Measurements from ENCODE around the gene JUNB. TPM values are rescaled to one million over a fixed set of nuclear protein-coding genes. Genes with fewer than 3 reads are reported as not detected.
"Not testable (repeated sequence)": the region's sequence is repeated elsewhere in the genome, so short reads cannot be mapped to it uniquely, and the experiment has no call there.

JUNB gene
- total RNA-seq, 1 donor from 2014 or later: 16.3 TPM

GRCh38 chr19:12788042-12788681 lies 3.1 kb upstream of the JUNB start:
- DNase-seq (ENCODE audit: low spot score) (no peak), ATAC-seq (no peak)

DNA sequence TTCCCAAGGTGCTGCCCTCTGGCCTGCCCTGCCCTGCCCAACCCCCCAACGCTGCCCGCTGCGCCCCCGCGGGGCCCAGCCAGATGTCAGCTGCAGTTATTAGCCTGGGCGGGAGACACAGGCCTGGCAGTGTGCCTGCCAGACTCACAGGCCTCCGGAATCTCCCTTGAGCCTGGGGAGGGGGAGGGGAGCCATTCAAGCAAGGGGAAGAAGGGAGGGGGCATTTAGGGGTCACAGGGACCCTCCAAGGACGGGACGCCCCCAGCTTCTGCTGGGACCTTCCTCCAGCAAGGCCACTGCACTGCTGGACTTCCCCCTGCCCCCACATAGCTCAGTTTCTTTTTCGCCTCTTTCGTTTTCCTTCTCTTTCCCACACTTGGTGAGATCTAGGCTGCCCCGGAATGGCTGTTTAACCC lies 2.6 kb upstream of the JUNB start:
- peak; percentile 1 for ATAC-seq
- peak; percentile 85 for DNase-seq (ENCODE audit: low spot score)

GRCh38 chr19:12789098-12789903 lies 2.0 kb upstream of the JUNB start:
- no peak for DNase-seq (ENCODE audit: low spot score)
- ATAC-seq: peak; percentile 33

GRCh38 chr19:12789904-12790619 lies 1.2 kb upstream of the JUNB start:
- ATAC-seq (peak; percentile 50), DNase-seq (ENCODE audit: low spot score) (peak; percentile 97)

DNA sequence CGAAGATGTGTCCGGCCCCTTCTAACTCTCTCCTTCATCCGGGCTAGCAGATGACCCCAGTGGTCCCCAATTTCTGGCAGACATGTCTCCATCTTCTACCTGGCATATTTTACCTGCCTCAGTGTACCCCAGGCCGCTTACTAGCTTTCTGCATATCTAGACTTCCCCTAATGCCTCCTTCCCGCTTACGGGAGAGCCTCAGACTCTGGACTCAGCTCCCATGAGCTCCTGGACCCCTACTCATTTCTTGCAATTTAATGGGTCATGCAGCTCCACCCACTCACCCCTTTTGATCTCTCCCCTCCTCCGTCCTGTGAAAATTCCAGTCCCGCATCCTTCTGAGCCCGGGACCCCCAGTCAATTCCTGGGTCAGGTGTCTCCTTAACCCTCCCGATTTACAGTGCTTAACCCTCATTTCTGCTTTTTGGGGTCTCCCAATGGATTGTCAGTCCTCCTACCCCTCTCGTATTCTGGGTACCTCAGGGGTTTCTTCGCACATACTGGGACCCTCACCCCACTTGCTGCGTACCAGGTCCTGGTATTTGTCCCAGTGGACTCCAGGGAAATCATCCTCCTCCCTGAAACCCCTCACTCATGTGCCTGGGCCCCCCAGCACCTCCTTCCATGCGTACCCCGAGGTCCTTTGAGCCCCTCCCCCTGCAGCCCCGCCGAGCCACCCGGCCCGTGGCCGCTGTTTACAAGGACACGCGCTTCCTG lies 500 bp upstream of the JUNB start:
- no peak for ATAC-seq

GRCh38 chr19:12792051-12792852 lies 966 bp downstream of the JUNB start:
- peak; percentile 80 for DNase-seq (ENCODE audit: low spot score)
- peak; percentile 0 for ATAC-seq

More for the DNA sequence above, 500 bp upstream of the JUNB start:
- no peak for DNase-seq (ENCODE audit: low spot score)

DNA sequence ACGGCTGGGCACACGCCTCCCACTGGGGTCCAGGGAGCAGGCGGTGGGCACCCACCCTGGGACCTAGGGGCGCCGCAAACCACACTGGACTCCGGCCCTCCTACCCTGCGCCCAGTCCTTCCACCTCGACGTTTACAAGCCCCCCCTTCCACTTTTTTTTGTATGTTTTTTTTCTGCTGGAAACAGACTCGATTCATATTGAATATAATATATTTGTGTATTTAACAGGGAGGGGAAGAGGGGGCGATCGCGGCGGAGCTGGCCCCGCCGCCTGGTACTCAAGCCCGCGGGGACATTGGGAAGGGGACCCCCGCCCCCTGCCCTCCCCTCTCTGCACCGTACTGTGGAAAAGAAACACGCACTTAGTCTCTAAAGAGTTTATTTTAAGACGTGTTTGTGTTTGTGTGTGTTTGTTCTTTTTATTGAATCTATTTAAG lies 1.6 kb downstream of the JUNB start:
- ATAC-seq (no peak), DNase-seq (ENCODE audit: low spot score) (no peak)

GRCh38 chr19:12793290-12794195 lies 2.3 kb downstream of the JUNB start:
- DNase-seq (ENCODE audit: low spot score) (peak; percentile 98), ATAC-seq (peak; percentile 49)

GRCh38 chr19:12794196-12794941 lies 3.1 kb downstream of the JUNB start:
- DNase-seq (ENCODE audit: low spot score) (no peak), ATAC-seq (no peak)

DNA sequence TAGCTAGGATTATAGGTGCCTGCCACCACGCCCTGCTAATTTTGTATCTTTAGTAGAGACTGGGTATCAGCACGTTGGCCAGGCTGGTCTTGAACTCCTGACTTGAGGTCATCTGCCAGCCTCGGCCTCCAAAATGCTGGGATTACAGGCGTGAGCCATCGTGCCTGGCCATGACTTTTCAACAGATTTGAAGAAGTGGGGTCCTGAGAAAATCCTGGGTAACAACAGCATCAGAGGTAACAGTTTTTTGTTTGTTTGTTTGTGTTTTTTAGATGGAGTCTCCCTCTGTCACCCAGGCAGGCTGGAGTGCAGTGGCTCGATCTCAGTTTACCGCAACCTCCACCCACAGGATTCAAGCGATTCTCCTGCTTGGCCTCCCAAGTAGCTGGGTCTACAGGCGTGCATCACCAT lies 3.7 kb downstream of the JUNB start:
- ATAC-seq (no peak), DNase-seq (ENCODE audit: low spot score) (no peak)

- ATAC-seq (peak; percentile 45), DNase-seq (ENCODE audit: low spot score) (peak; percentile 76)
These were observed 5.1 kb downstream of the JUNB start for GRCh38 chr19:12796146-12797071.

DNA sequence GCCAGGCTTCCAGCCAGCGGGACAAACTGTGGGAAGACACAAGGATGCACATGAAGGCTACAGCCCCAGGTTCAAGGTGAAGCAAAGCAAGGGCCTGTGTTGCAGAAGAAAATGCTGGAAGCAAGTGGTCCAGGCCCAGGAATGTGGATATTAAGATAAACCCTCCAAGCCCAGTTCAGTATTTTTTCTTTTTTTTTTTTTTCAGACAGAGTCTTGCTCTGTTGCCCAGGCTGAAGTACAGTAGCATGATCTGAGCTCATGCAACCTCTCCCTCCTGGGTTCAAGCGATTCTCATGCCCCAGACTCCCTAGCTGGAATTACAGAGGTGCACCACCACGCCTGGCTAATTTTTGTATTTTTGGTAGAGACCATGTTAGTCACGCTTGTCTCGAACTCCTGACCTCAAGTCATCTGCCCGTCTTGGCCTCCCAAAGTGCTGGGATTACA lies 5.9 kb downstream of the JUNB start:
- ATAC-seq (no peak), DNase-seq (ENCODE audit: low spot score) (no peak)

DNA sequence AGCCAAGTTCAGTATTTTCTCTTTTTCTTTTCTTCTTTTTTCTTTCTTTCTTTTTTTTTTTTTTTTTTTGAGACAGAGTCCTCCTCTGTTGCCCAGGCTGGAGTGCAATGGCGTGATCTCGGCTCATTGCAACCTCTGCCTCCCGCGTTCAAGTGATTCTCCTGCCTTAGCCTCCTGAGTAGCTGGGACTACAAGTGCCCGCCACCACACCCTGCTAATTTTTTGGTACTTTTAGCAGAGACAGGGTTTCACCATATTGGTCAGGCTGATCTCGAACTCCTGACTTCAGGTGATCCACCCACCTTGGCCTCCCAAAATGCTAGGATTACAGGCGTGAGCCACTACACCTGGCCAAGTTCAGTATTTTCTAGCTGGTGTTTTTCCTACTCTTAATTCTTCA lies 6.3 kb downstream of the JUNB start:
- ATAC-seq: not testable (repeated sequence)

DNA sequence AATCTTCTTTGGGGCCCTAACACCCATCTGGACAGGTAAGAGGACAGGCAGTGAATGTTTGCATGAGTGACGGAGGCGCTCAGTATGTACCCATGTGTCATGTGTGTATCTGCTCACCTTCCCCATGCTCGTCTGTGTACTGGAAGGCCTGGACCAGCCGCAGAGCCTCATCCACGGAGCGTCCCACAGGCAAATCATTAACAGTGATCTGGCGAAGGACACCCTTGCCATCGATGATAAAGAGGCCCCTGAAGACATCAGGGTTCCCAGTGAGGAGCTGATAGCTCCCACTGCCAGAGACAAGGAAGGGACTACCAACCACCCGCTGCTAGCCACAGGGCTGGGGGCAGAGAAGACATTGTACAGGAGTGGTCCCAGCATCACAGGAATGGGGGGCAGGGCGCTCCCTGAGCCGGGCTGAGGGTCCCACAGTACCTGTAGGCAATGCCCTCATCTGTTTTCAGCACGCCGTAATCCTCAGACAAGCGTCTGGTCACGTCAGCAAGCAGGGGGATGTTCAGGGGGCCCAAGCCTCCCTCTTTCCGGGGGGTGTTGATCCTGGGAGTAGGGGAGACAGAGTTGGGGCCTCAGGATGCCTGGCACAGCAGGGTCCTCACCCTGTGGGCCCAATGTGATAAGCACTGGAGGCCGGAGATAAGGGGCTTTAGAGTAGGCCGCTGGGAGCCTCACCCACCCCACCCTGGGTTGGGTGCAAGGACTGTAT lies 8.6 kb downstream of the JUNB start:
- no peak for DNase-seq (ENCODE audit: low spot score)

More for the DNA sequence above, 6.3 kb downstream of the JUNB start:
- DNase-seq (ENCODE audit: low spot score): not testable (repeated sequence)

GRCh38 chr19:12800466-12800770 lies 9.1 kb downstream of the JUNB start:
- DNase-seq (ENCODE audit: low spot score): no peak
- ATAC-seq: no peak

More for the DNA sequence above, 8.6 kb downstream of the JUNB start:
- no peak for ATAC-seq

DNA sequence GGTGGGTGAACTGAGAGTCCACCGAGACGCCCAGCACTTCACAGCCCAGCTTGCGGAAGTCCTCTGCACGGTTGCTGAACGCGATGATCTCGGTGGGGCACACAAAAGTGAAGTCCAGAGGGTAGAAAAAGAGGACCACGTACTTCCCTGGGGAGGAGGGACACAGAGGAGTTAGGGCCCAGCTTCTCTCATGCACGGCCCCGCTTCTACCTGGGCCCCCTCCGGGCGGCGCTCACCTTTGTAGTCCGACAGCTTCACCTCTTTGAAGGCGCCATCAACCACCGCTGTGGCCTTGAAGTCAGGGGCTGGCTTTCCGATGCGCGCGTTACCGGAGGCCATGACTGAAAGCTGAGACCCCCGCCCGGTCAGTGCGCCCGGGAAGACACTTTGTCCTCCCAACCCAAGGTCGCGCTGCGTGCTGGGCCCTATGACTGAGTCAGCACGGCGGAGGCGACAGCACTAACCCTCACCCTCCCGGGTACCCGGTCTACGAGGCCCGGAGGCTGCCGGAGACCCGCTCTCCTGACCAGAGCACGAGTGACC lies 9.7 kb downstream of the JUNB start:
- no peak for DNase-seq (ENCODE audit: low spot score)
- ATAC-seq: peak; percentile 19
